K562 (cell line): ENCODE results near the gene SCRG1. TPM values are rescaled to one million over a fixed set of nuclear protein-coding genes. Genes with fewer than 3 reads are reported as not detected.

Source experiments
- ATAC-seq: fragments of 200-7000 bp; cut with Tn5 transposase; 3 replicates; pipeline ENCODE4 v1.9.1; 2020; ENCODE audit warnings: moderate library complexity
- BruUV-seq: library from RNA; stranded (reverse); fragments of 400-500 nt; replicated peaks from 2 replicates; lab custom pipeline; 2021; lab: Mats Ljungman, UMichigan
- CTCF ChIA-PET: fragments of 300-600 bp; formaldehyde crosslinking; extraction: SDS; loops from one replicate; lab custom pipeline; 2021; ENCODE audit warnings: low intra/inter-chr PET ratio; lab: Yijun Ruan, JAX
- POLR2A ChIA-PET: fragments of 300-600, 350-650 bp; sonication (Branson Sonifier 250); formaldehyde crosslinking; extraction: SDS; loops from one replicate; lab custom pipeline; 2021; ENCODE audit warnings: antibody characterized with exemption, inconsistent platforms; lab: Yijun Ruan, JAX
- DNase-seq, 4 experiments: peaks; one replicate each; pipeline versions ENCODE4 v3.0.0 to v3.0.0-alpha.2; 2011 to 2018; ENCODE audit warnings: low spot score in 3 of 4, mixed read lengths in 3 of 4; ENCODE audit errors: extremely low read depth in 1 of 4
- FAIRE-seq: peaks from 2 replicates; lab custom pipeline; 2011; peaks lifted over from hg19 to GRCh38; lab: Jason Lieb, UNC
- H2AFZ ChIP-seq: 2 replicates; pipeline ENCODE4 v1.6.0; 2011; ENCODE audit warnings: low read depth, low read length, control low read depth, inconsistent platforms
- H3K27ac ChIP-seq: fragments of 200-600 bp; 3 replicates; pipeline ENCODE4 v1.8.0; 2011; ENCODE audit warnings: low read depth, mild to moderate bottlenecking, control low read depth, inconsistent platforms, low read length, moderate library complexity, mixed read lengths; ENCODE audit errors: extremely low read depth
- H3K27me3 ChIP-seq, 2 experiments: fragments of 300-600 bp in 1 of 2; 2 replicates in 1 of 2; 3 replicates in 1 of 2; pipeline versions ENCODE4 v1.6.0 to v1.8.0; 2011; ENCODE audit warnings: inconsistent platforms in 2 of 2, low read length in 2 of 2, mild to moderate bottlenecking in 1 of 2, mixed read lengths in 1 of 2, moderate library complexity in 1 of 2; ENCODE audit not compliant: control insufficient read depth in 2 of 2, insufficient read depth in 2 of 2
- H3K36me3 ChIP-seq: fragments of 300-600 bp; 3 replicates; pipeline ENCODE4 v1.8.0; 2011; ENCODE audit warnings: mild to moderate bottlenecking, low read length, inconsistent platforms; ENCODE audit not compliant: control insufficient read depth, insufficient read depth
- H3K4me1 ChIP-seq, 2 experiments: fragments of 200-600 bp in 1 of 2; replicated peaks in 1 of 2; 2 replicates in 1 of 2; 3 replicates in 1 of 2; pipeline versions ENCODE4 v1.5.1 to v1.8.0; 2011; ENCODE audit warnings: inconsistent platforms in 2 of 2, low read length in 2 of 2, mild to moderate bottlenecking in 1 of 2, mixed read lengths in 1 of 2, moderate library complexity in 1 of 2; ENCODE audit not compliant: control insufficient read depth in 2 of 2, insufficient read depth in 2 of 2
- H3K4me2 ChIP-seq: 2 replicates; pipeline ENCODE4 v1.6.1; 2011; ENCODE audit warnings: low read length, control low read depth, inconsistent platforms, mixed read lengths; ENCODE audit not compliant: insufficient read depth
- H3K4me3 ChIP-seq: fragments of 200-600 bp; sonication (generic), shearing (Covaris generic); 2 replicates; pipeline ENCODE4 v1.5.1; 2016; ENCODE audit warnings: control low read depth, inconsistent platforms
- H3K79me2 ChIP-seq: fragments of 200-600 bp; 3 replicates; pipeline ENCODE4 v1.8.0; 2011; ENCODE audit warnings: low read length, inconsistent platforms; ENCODE audit not compliant: control insufficient read depth, insufficient read depth
- H3K9ac ChIP-seq, 2 experiments: 2 replicates each; pipeline versions ENCODE4 v1.6.0 to v1.6.1; 2011; ENCODE audit warnings: low read depth in 2 of 2, low read length in 2 of 2, control low read depth in 1 of 2, inconsistent platforms in 1 of 2, mild to moderate bottlenecking in 1 of 2, mixed read lengths in 1 of 2; ENCODE audit not compliant: insufficient read depth in 1 of 2
- H3K9me1 ChIP-seq: one replicate; pipeline ENCODE4 v1.6.0; 2011; ENCODE audit warnings: inconsistent platforms, mild to moderate bottlenecking, low read length, moderate library complexity; ENCODE audit not compliant: control insufficient read depth, insufficient read depth
- H3K9me3 ChIP-seq: replicated peaks from 2 replicates; pipeline ENCODE4 v1.5.1; 2011; ENCODE audit warnings: low read depth, low read length, inconsistent platforms; ENCODE audit not compliant: control insufficient read depth, insufficient read depth
- H4K20me1 ChIP-seq: replicated peaks from 2 replicates; pipeline ENCODE4 v1.6.1; 2011; ENCODE audit warnings: low read length, inconsistent platforms, mixed read lengths; ENCODE audit not compliant: control insufficient read depth, insufficient read depth
- MEIS2 ChIP-seq: fragments of 450-650 bp; IDR thresholded peaks from 2 replicates; pipeline ENCODE4 v1.6.1; 2014; ENCODE audit warnings: mild to moderate bottlenecking; ENCODE audit not compliant: partially characterized antibody
- MYNN ChIP-seq, 2 experiments: sonication (generic); formaldehyde crosslinking in 1 of 2; IDR thresholded peaks; 2 replicates each; pipeline versions ENCODE4 v1.5.0 to v1.6.1; 2016 to 2020; ENCODE audit warnings: antibody characterized with exemption in 1 of 2, missing genetic modification reagents in 1 of 2
- SMARCA5 ChIP-seq: fragments of 450-650 bp; IDR thresholded peaks from 2 replicates; pipeline ENCODE4 v1.6.1; 2016
- TAF9B ChIP-seq: fragments of 450-650 bp; IDR thresholded peaks from 2 replicates; pipeline ENCODE4 v1.6.1; 2018; ENCODE audit warnings: mild to moderate bottlenecking; ENCODE audit not compliant: partially characterized antibody
- TGIF2 ChIP-seq: sonication (generic); formaldehyde crosslinking; IDR thresholded peaks from 2 replicates; pipeline ENCODE4 v1.8.1; 2022; ENCODE audit warnings: mild to moderate bottlenecking, missing genetic modification reagents, moderate library complexity
- WGBS: fragments of 100-300 bp; shearing (Covaris generic); methylation state at CpG from one replicate; pipeline ENCODE4 v1.1.6; 2016; ENCODE audit warnings: low coverage, mixed read lengths; ENCODE audit not compliant: insufficient coverage; ENCODE audit errors: missing lambda C conversion rate; 5-methylcytosine and 5-hydroxymethylcytosine counted together
- in situ Hi-C: fragments of 300-500 bp; cut with MboI; formaldehyde crosslinking; loops from 4 replicates; pipeline ENCODE4 v1.15.0; 2018; ENCODE audit warnings: inconsistent platforms, mixed read lengths
- intact Hi-C: fragments of 100-400 bp; cut with micrococcal nuclease; formaldehyde crosslinking; loops from 2 replicates; pipeline ENCODE4 v1.14.2; 2022
- polyA plus RNA-seq, 8 experiments: library from polyadenylated mRNA; depleted of rRNA in 4 of 8; stranded (reverse) in 5 of 8; unstranded in 3 of 8; fragments of >200 nt; fragmentation: Nextera tagmentation in 2 of 8; fragmentation: Illumina TruSeq in 1 of 8; extraction: Ambion mirVana in 2 of 8; extraction: Trizol in 1 of 8; gene quantifications; 2 replicates each; pipeline versions ENCODE4 v1.2.1 to v1.2.3, GENCODE V29; 2011 to 2014; ENCODE audit warnings: inconsistent platforms in 1 of 8, missing spikeins in 1 of 8
- total RNA-seq, 7 experiments: library from RNA; depleted of rRNA in 6 of 7; stranded (reverse); fragments of >200 nt in 6 of 7; fragmentation: Illumina TruSeq in 2 of 7; extraction: Trizol in 2 of 7; gene quantifications; 2 replicates each; pipeline versions ENCODE4 v1.2.1 to v1.2.3, GENCODE V29; 2011 to 2021; ENCODE audit warnings: low replicate concordance in 1 of 7
- TF ChIP-seq, protein P1 (sequence below): fragments of 450-650 bp; IDR thresholded peaks from 2 replicates; pipeline ENCODE4 v1.6.1; 2016
- TF ChIP-seq, protein P2 (sequence below): fragments of 150-350 bp; IDR thresholded peaks from 2 replicates; pipeline ENCODE4 v1.6.1; 2014; ENCODE audit warnings: low read depth, mild to moderate bottlenecking, low read length, borderline replicate concordance
- TF ChIP-seq, protein P3 (sequence below), 2 experiments: IDR thresholded peaks in 1 of 2; conservative IDR thresholded peaks in 1 of 2; 2 replicates each; pipeline ENCODE4 v1.6.1; 2016; ENCODE audit warnings: low read depth in 2 of 2, mild to moderate bottlenecking in 1 of 2, missing compliant biosample characterization in 1 of 2, missing genetic modification characterization in 1 of 2, moderate library complexity in 1 of 2
- TF ChIP-seq, protein P4 (sequence below): fragments of 450-650 bp; formaldehyde crosslinking; IDR thresholded peaks from 2 replicates; pipeline ENCODE4 v1.4.0; 2022; ENCODE audit warnings: mild to moderate bottlenecking, moderate library complexity

The SCRG1 gene
- total and polyA plus RNA-seq, 9 of the 15 experiments (the other 6 are each of a cell fraction or from before 2014, with no cell fraction given), result 0.01 TPM; not detected in 7

DNA sequence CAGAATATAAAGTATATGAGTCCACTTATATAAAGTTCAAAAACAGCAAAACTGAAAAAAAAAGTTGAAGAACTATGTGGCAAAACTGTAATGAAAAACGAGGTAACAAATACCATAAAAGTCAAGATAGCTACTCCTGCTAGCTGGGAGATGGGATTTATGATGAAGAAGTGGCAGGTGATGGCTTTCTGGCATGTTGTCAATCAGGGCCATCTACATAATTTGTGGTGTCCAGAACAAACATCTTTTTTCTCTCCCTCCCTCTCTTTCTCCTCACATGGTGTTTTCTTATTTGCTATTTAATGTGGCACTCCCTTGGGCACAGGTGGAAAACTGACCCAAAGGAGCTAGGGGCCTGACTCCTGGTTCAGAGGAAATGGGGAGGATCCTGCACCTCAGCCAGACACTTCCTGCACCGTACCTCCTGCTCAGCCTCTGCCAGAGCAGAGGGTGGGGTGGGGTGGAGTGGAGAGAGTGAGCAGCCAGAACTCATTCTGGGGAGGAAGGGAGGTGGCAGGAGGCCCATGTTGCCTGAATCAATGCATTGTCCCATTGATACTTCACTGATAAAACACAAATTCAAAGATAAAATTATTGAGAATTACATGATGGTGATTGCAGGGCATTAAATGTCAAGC, 33.4 kb downstream of the SCRG1 start:
- Histone ChIP-seq H3K9me3 (no peaks in the 10 kb centered on the region), H4K20me1 (no peaks in the 10 kb centered on the region), H3K4me3 (no peak overlapping the region), H3K36me3 (no peaks in the 10 kb centered on the region), H3K27me3 (no peaks in the 10 kb centered on the region), H3K27ac (no peak overlapping the region), H2AFZ (no peak overlapping the region), H3K4me2 (no peak overlapping the region), H3K79me2 (0 out of 3 replicates have a peak, but pooled peaks cover 3% of the 10 kb centered on the region), H3K9ac (peak overlapping the region in 1 of 2 experiments; percentile 33; a peak in 1 of 4 replicates), H3K9me1 (no peaks in the 10 kb centered on the region), H3K4me1 (peaks cover 0 to 6% of the 10 kb centered on the region in 2 experiments; a peak in 2 of 5 replicates)
- no TSS peak for BruUV-seq
- in situ Hi-C loops, result loop anchor here (5.0 kb wide), 1 partner anchor 33 kb away; the partner anchor contains the start of gene HMGB2
- ATAC-seq, result no peak
- peak in 1 of 4 experiments; percentile 11 for DNase-seq
- no peak for FAIRE-seq
- ChIA-PET CTCF (no interaction called here), POLR2A (interaction anchor here (1.2 kb wide), 1 partner anchor 9 kb away, joined by 3 read pairs; no protein-coding TSS in a partner anchor)
- intact Hi-C loops, result no loop called here
- 10% methylated on average over 2 of the region's 2 CpGs for WGBS
- TF ChIP-seq MYNN (IDR thresholded peaks at IDR 0.05) (no peak), MYNN (CRISPR knock-in tag; IDR thresholded peaks at IDR 0.05) (no peak), SMARCA5 (no peak), TAF9B (no peak), TGIF2 (CRISPR knock-in tag) (no peak), MEIS2 (peak; percentile 59)
- TF ChIP-seq, protein P1, sequence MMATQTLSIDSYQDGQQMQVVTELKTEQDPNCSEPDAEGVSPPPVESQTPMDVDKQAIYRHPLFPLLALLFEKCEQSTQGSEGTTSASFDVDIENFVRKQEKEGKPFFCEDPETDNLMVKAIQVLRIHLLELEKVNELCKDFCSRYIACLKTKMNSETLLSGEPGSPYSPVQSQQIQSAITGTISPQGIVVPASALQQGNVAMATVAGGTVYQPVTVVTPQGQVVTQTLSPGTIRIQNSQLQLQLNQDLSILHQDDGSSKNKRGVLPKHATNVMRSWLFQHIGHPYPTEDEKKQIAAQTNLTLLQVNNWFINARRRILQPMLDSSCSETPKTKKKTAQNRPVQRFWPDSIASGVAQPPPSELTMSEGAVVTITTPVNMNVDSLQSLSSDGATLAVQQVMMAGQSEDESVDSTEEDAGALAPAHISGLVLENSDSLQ, result peak; percentile 51; the same call in 1 of the 2 replicates
- TF ChIP-seq, protein P2, sequence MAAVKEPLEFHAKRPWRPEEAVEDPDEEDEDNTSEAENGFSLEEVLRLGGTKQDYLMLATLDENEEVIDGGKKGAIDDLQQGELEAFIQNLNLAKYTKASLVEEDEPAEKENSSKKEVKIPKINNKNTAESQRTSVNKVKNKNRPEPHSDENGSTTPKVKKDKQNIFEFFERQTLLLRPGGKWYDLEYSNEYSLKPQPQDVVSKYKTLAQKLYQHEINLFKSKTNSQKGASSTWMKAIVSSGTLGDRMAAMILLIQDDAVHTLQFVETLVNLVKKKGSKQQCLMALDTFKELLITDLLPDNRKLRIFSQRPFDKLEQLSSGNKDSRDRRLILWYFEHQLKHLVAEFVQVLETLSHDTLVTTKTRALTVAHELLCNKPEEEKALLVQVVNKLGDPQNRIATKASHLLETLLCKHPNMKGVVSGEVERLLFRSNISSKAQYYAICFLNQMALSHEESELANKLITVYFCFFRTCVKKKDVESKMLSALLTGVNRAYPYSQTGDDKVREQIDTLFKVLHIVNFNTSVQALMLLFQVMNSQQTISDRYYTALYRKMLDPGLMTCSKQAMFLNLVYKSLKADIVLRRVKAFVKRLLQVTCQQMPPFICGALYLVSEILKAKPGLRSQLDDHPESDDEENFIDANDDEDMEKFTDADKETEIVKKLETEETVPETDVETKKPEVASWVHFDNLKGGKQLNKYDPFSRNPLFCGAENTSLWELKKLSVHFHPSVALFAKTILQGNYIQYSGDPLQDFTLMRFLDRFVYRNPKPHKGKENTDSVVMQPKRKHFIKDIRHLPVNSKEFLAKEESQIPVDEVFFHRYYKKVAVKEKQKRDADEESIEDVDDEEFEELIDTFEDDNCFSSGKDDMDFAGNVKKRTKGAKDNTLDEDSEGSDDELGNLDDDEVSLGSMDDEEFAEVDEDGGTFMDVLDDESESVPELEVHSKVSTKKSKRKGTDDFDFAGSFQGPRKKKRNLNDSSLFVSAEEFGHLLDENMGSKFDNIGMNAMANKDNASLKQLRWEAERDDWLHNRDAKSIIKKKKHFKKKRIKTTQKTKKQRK, result no peak
- TF ChIP-seq, protein P3, sequence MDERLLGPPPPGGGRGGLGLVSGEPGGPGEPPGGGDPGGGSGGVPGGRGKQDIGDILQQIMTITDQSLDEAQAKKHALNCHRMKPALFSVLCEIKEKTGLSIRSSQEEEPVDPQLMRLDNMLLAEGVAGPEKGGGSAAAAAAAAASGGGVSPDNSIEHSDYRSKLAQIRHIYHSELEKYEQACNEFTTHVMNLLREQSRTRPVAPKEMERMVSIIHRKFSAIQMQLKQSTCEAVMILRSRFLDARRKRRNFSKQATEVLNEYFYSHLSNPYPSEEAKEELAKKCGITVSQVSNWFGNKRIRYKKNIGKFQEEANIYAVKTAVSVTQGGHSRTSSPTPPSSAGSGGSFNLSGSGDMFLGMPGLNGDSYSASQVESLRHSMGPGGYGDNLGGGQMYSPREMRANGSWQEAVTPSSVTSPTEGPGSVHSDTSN (CRISPR knock-in tag; IDR thresholded peaks at IDR 0.05; ENCODE audit: low read depth), result no peak
- TF ChIP-seq, protein P3 (tag; conservative IDR thresholded peaks at IDR 0.05; ENCODE audit: low read depth), result peak; percentile 44
- TF ChIP-seq, protein P4, sequence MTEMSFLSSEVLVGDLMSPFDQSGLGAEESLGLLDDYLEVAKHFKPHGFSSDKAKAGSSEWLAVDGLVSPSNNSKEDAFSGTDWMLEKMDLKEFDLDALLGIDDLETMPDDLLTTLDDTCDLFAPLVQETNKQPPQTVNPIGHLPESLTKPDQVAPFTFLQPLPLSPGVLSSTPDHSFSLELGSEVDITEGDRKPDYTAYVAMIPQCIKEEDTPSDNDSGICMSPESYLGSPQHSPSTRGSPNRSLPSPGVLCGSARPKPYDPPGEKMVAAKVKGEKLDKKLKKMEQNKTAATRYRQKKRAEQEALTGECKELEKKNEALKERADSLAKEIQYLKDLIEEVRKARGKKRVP (CRISPR knock-in tag), result no peak
